Breast epithelium (tissue), 4 donors: Measurements from ENCODE around the gene APBB2. TPM values are rescaled to one million over a fixed set of nuclear protein-coding genes. Genes with fewer than 3 reads are reported as not detected.

ENCODE experiments used
- DNase-seq, 2 donors: peaks; one replicate each; pipeline ENCODE4 v3.0.0-alpha.2; 2019; ENCODE audit warnings: low spot score in 2 of 2
- H3K27ac ChIP-seq, 2 donors: fragments of 200-600 bp; sonication (generic) in 1 of 2; one replicate each; pipeline ENCODE4 v1.5.1; 2016 to 2019; ENCODE audit warnings: mild to moderate bottlenecking in 1 of 2
- H3K27me3 ChIP-seq, 2 donors: fragments of 200-600 bp; sonication (generic) in 1 of 2; one replicate each; pipeline versions ENCODE4 v1.5.1 to v1.6.0; 2017 to 2019; ENCODE audit warnings: control low read depth in 1 of 2, mild to moderate bottlenecking in 1 of 2
- H3K36me3 ChIP-seq: fragments of 200-600 bp; one replicate; pipeline ENCODE4 v1.5.1; 2019
- H3K4me1 ChIP-seq, 2 donors: fragments of 200-600 bp; sonication (generic); one replicate each; pipeline ENCODE4 v1.5.1; 2016 to 2019; ENCODE audit warnings: control low read depth in 1 of 2
- H3K4me3 ChIP-seq, 3 donors: fragments of 200-600 bp; sonication (generic); 1 replicate in 2 of 3; 2 replicates in 1 of 3; pipeline ENCODE4 v1.5.1; 2016 to 2019; ENCODE audit warnings: mild to moderate bottlenecking in 3 of 3, moderate library complexity in 2 of 3
- H3K9me3 ChIP-seq, 2 donors: fragments of 200-600 bp; sonication (generic) in 1 of 2; one replicate each; pipeline ENCODE4 v1.5.1; 2016 to 2019; ENCODE audit warnings: control low read depth in 1 of 2
- CTCF ChIP-seq, 3 donors: fragments of 450-650 bp; IDR thresholded peaks; one replicate each; pipeline ENCODE4 v1.5.1; 2016 to 2017; ENCODE audit warnings: antibody characterized with exemption in 3 of 3, mild to moderate bottlenecking in 3 of 3, moderate library complexity in 3 of 3
- POLR2A ChIP-seq: fragments of 450-650 bp; IDR thresholded peaks from one replicate; pipeline ENCODE4 v1.6.1; 2016; ENCODE audit warnings: antibody characterized with exemption, mild to moderate bottlenecking, moderate library complexity
- POLR2AphosphoS5 ChIP-seq, 3 donors: sonication (generic); formaldehyde crosslinking; IDR thresholded peaks; one replicate each; pipeline ENCODE4 v1.6.1; 2017; ENCODE audit warnings: antibody characterized with exemption in 3 of 3
- intact Hi-C: fragments of 100-400 bp; cut with DNase I; formaldehyde crosslinking; loops from one replicate; pipeline ENCODE4 v1.15.1; 2023; ENCODE audit warnings: low total_unique reads
- total RNA-seq, 3 donors: library from RNA; depleted of rRNA; stranded (reverse); fragments of >200 nt; gene quantifications; one replicate each; pipeline ENCODE4 v1.1.0, GENCODE V29; 2016

Gene APBB2
- total RNA-seq, 3 donors from 2014 or later, result 87.4 to 192 (median 153) TPM

GRCh38 chr4:41092128-41092527, 122.2 kb downstream of the APBB2 start:
- Histone ChIP-seq H3K36me3 (no peaks in the 10 kb centered on the region), H3K27me3 (no peaks in the 10 kb centered on the region), H3K4me3 (no peak overlapping the region), H3K9me3 (peaks cover 0 to 2% of the 10 kb centered on the region in 2 donors), H3K27ac (no peak overlapping the region), H3K4me1 (no peaks in the 10 kb centered on the region)
- intact Hi-C loops, result loop anchor here (5.0 kb wide), 1 partner anchor 685 kb away; no protein-coding TSS in a partner anchor
- TF ChIP-seq POLR2AphosphoS5 (IDR thresholded peaks at IDR 0.05) (no peak), CTCF (IDR thresholded peaks at IDR 0.05) (no peak), POLR2A (no peak)
- no peak for DNase-seq

- intact Hi-C loops, result no loop called here
- Histone ChIP-seq H3K4me1 (peaks cover 0 to 4% of the 10 kb centered on the region in 2 donors), H3K27ac (no peak overlapping the region), H3K27me3 (no peaks in the 10 kb centered on the region), H3K4me3 (no peak overlapping the region), H3K36me3 (no peaks in the 10 kb centered on the region), H3K9me3 (peaks cover 6 to 16% of the 10 kb centered on the region in 2 donors)
- no peak for TF ChIP-seq POLR2AphosphoS5 (IDR thresholded peaks at IDR 0.05)
- TF ChIP-seq POLR2A, result no peak
- no peak for TF ChIP-seq CTCF (IDR thresholded peaks at IDR 0.05)
- no peak for DNase-seq
Observed at GRCh38 chr4:41081847-41082246, 132.5 kb downstream of the APBB2 start.

GRCh38 chr4:41080976-41081375, 133.4 kb downstream of the APBB2 start:
- Histone ChIP-seq H3K27me3 (no peaks in the 10 kb centered on the region), H3K36me3 (no peaks in the 10 kb centered on the region), H3K4me3 (no peak overlapping the region), H3K9me3 (peaks cover 0 to 7% of the 10 kb centered on the region in 2 donors), H3K4me1 (peaks cover 0 to 4% of the 10 kb centered on the region in 2 donors), H3K27ac (no peak overlapping the region)
- intact Hi-C loops, result no loop called here
- TF ChIP-seq POLR2AphosphoS5 (IDR thresholded peaks at IDR 0.05) (no peak), POLR2A (no peak), CTCF (IDR thresholded peaks at IDR 0.05) (no peak)
- DNase-seq, result no peak

GRCh38 chr4:41079881-41080560, 134.3 kb downstream of the APBB2 start:
- intact Hi-C loops, result no loop called here
- no peak overlapping the region for H3K4me3 ChIP-seq
- no peak for TF ChIP-seq CTCF (IDR thresholded peaks at IDR 0.05)
- TF ChIP-seq POLR2AphosphoS5 (IDR thresholded peaks at IDR 0.05), result no peak
- no peak for TF ChIP-seq POLR2A

GRCh38 chr4:41077628-41078027, 136.7 kb downstream of the APBB2 start:
- Histone ChIP-seq H3K4me3 (no peak overlapping the region), H3K4me1 (peaks cover 0 to 4% of the 10 kb centered on the region in 2 donors), H3K36me3 (no peaks in the 10 kb centered on the region), H3K27ac (no peak overlapping the region), H3K27me3 (no peaks in the 10 kb centered on the region), H3K9me3 (no peaks in the 10 kb centered on the region)
- DNase-seq, result no peak
- intact Hi-C loops, result no loop called here
- TF ChIP-seq POLR2AphosphoS5 (IDR thresholded peaks at IDR 0.05) (no peak), POLR2A (no peak), CTCF (IDR thresholded peaks at IDR 0.05) (no peak)

More at GRCh38 chr4:41079881-41080560, 134.3 kb downstream of the APBB2 start:
- DNase-seq, result no peak
- no peaks in the 10 kb centered on the region for H3K27me3 ChIP-seq
- no peaks in the 10 kb centered on the region for H3K9me3 ChIP-seq
- H3K27ac ChIP-seq, result no peak overlapping the region
- H3K36me3 ChIP-seq, result no peaks in the 10 kb centered on the region
- peaks cover 0 to 4% of the 10 kb centered on the region in 2 donors for H3K4me1 ChIP-seq
